Vagina (tissue), 2 donors: ENCODE results near the gene DTYMK. TPM values are rescaled to one million over a fixed set of nuclear protein-coding genes. Genes with fewer than 3 reads are reported as not detected.

Experiments
- DNase-seq, 2 donors: peaks; one replicate each; pipeline ENCODE4 v3.0.0-alpha.2; 2017; ENCODE audit errors: extremely low spot score in 2 of 2
- H3K27ac ChIP-seq: fragments of 200-600 bp; sonication (generic); one replicate; pipeline ENCODE4 v1.5.1; 2019
- H3K27me3 ChIP-seq: fragments of 200-600 bp; sonication (generic); one replicate; pipeline ENCODE4 v1.5.1; 2019
- H3K36me3 ChIP-seq, 2 donors: fragments of 200-600 bp; sonication (generic); one replicate each; pipeline ENCODE4 v1.5.1; 2017 to 2019
- H3K4me1 ChIP-seq: fragments of 200-600 bp; sonication (generic); one replicate; pipeline ENCODE4 v1.5.1; 2019
- H3K4me3 ChIP-seq, 2 donors: fragments of 200-600 bp; sonication (generic); 1 replicate in 1 of 2; 2 replicates in 1 of 2; pipeline ENCODE4 v1.5.1; 2016 to 2019
- H3K9me3 ChIP-seq: fragments of 200-600 bp; sonication (generic); one replicate; pipeline ENCODE4 v1.5.1; 2019
- POLR2A ChIP-seq, 2 donors: fragments of 450-650 bp; IDR thresholded peaks; one replicate each; pipeline ENCODE4 v1.6.1; 2017; ENCODE audit warnings: antibody characterized with exemption in 2 of 2, mild to moderate bottlenecking in 2 of 2, moderate library complexity in 2 of 2
- POLR2AphosphoS5 ChIP-seq, 2 donors: sonication (generic); formaldehyde crosslinking; IDR thresholded peaks; one replicate each; pipeline ENCODE4 v1.9.0; 2017; ENCODE audit warnings: antibody characterized with exemption in 2 of 2, mild to moderate bottlenecking in 2 of 2, low read depth in 1 of 2; ENCODE audit not compliant: insufficient read depth in 1 of 2
- intact Hi-C: fragments of 100-400 bp; cut with DNase I; formaldehyde crosslinking; loops from one replicate; pipeline ENCODE4 v1.15.1; 2023
- total RNA-seq: library from RNA; depleted of rRNA; stranded (reverse); fragments of >200 nt; gene quantifications from one replicate; pipeline ENCODE4 v1.2.3, GENCODE V29; 2016
- TF ChIP-seq, protein P1 (sequence below), 3 experiments: fragments of 450-650 bp in 2 of 3; fragments of 200-600 bp in 1 of 3; sonication (generic) in 1 of 3; IDR thresholded peaks; one replicate each; pipeline ENCODE4 v1.5.1; 2017 to 2019; ENCODE audit warnings: antibody characterized with exemption in 3 of 3, mild to moderate bottlenecking in 2 of 3, moderate library complexity in 2 of 3

The DTYMK gene
- total RNA-seq, 1 donor from 2014 or later, result 14.7 TPM

DNA sequence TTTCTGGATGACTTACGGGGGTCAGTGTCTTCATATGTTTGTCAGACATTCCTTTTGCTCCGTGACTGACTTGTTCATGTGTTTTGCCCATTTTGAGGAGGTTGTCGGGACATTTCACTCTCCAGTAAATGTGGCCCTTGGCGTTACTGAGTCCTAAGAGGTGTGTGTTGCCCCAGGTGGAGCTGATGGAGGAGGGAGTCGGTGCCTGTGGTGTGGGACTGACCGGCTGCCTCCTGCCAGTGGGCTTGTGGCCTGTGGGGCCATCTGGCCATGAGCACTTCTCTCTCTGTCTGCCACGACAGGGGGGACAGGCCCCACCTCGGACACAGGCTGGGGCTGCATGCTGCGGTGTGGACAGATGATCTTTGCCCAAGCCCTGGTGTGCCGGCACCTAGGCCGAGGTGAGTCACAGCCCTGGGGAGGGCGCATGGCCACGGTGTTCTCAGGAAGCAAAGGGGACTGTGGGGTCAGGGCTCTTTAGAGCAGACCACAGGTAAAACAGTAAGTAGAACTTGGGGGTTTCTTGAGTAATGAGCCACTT, 33.3 kb downstream of the DTYMK start:
- Histone ChIP-seq H3K36me3 (peaks cover 0 to 58% of the 10 kb centered on the region in 2 donors), H3K27me3 (no peaks in the 10 kb centered on the region), H3K4me1 (no peaks in the 10 kb centered on the region), H3K9me3 (no peaks in the 10 kb centered on the region), H3K4me3 (no peak overlapping the region), H3K27ac (no peak overlapping the region)
- intact Hi-C loops, result no loop called here
- no peak for DNase-seq
- TF ChIP-seq POLR2A (IDR thresholded peaks at IDR 0.05) (no peak), POLR2AphosphoS5 (IDR thresholded peaks at IDR 0.05; ENCODE audit: insufficient read depth in 1 of 2, low read depth in 1 of 2) (no peak)
- TF ChIP-seq, protein P1, sequence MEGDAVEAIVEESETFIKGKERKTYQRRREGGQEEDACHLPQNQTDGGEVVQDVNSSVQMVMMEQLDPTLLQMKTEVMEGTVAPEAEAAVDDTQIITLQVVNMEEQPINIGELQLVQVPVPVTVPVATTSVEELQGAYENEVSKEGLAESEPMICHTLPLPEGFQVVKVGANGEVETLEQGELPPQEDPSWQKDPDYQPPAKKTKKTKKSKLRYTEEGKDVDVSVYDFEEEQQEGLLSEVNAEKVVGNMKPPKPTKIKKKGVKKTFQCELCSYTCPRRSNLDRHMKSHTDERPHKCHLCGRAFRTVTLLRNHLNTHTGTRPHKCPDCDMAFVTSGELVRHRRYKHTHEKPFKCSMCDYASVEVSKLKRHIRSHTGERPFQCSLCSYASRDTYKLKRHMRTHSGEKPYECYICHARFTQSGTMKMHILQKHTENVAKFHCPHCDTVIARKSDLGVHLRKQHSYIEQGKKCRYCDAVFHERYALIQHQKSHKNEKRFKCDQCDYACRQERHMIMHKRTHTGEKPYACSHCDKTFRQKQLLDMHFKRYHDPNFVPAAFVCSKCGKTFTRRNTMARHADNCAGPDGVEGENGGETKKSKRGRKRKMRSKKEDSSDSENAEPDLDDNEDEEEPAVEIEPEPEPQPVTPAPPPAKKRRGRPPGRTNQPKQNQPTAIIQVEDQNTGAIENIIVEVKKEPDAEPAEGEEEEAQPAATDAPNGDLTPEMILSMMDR (IDR thresholded peaks at IDR 0.05), result no peak

DNA sequence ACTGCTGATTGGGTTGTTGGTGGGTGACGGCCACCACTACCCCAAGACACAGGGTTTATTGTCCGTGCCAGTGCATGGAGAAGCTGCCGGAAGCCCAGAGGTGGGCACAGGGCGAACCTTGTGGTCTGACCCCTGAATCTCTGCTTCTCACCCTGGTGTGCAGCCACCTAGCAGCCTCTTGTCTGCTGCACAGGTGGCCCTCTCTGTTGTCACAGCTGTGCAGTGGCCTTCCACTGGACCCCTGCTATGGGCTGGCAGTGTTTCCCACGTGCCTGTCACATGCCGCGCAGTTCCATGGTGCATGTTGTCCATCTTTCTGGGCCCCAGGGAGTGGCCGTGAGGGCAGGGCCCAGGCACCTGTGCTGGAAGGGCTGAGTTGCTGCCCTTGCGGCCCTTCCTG, 33.9 kb downstream of the DTYMK start:
- Histone ChIP-seq H3K27me3 (no peaks in the 10 kb centered on the region), H3K9me3 (no peaks in the 10 kb centered on the region), H3K4me3 (no peak overlapping the region), H3K4me1 (no peaks in the 10 kb centered on the region), H3K27ac (no peak overlapping the region), H3K36me3 (peaks cover 0 to 57% of the 10 kb centered on the region in 2 donors)
- intact Hi-C loops, result no loop called here
- TF ChIP-seq POLR2A (IDR thresholded peaks at IDR 0.05) (no peak), POLR2AphosphoS5 (IDR thresholded peaks at IDR 0.05; ENCODE audit: insufficient read depth in 1 of 2, low read depth in 1 of 2) (no peak)
- TF ChIP-seq, protein P1 (IDR thresholded peaks at IDR 0.05), result no peak
- no peak for DNase-seq

DNA sequence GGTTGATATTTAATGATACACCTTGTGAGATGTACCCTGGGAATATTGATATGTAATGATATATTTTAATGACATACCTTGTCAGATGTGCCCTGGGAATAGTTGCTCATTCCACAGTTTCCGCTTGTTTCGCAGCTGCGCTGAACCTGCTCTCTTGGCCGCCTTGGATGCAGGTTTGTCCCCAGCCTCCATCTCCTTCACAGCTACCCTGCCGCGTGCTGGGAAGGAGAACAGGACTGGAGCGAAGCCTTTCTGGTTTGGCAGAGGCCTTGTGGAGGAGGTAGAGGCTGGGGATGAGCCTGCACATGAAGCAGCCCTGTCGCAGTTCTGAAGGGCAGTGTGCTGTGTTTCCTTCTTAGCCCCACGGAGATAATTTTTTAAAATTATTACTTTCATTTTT, 34.5 kb downstream of the DTYMK start:
- Histone ChIP-seq H3K4me1 (no peaks in the 10 kb centered on the region), H3K36me3 (peaks cover 0 to 57% of the 10 kb centered on the region in 2 donors), H3K9me3 (no peaks in the 10 kb centered on the region), H3K4me3 (no peak overlapping the region), H3K27ac (no peak overlapping the region), H3K27me3 (no peaks in the 10 kb centered on the region)
- no peak for TF ChIP-seq POLR2A (IDR thresholded peaks at IDR 0.05)
- TF ChIP-seq POLR2AphosphoS5 (IDR thresholded peaks at IDR 0.05; ENCODE audit: insufficient read depth in 1 of 2, low read depth in 1 of 2), result no peak
- TF ChIP-seq, protein P1 (IDR thresholded peaks at IDR 0.05), result no peak
- intact Hi-C loops, result no loop called here
- DNase-seq, result no peak

DNA sequence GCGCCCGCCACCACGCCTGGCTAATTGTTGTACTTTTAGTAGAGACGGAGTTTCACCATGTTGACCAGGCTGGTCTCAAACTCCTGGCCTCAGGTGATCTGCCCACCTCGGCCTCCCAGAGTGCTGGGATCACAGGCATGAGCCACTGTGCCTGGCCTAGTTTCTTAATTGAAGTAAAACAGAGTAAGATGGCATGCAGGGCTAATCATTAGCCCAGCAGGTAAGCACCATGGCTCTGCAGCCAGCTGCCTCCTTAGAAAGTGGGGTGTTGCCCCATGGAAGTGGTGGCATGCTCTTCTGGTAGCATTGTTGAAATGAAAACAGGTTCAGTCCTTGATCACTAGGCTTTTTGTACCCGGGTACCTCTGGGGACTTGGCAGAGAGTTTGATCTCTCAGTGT, 36.7 kb downstream of the DTYMK start:
- intact Hi-C loops, result no loop called here
- Histone ChIP-seq H3K27me3 (no peaks in the 10 kb centered on the region), H3K36me3 (peaks cover 0 to 41% of the 10 kb centered on the region in 2 donors), H3K9me3 (no peaks in the 10 kb centered on the region), H3K27ac (no peak overlapping the region), H3K4me3 (no peak overlapping the region), H3K4me1 (no peaks in the 10 kb centered on the region)
- DNase-seq, result no peak
- TF ChIP-seq POLR2A (IDR thresholded peaks at IDR 0.05), result no peak
- TF ChIP-seq, protein P1 (IDR thresholded peaks at IDR 0.05), result no peak
- no peak for TF ChIP-seq POLR2AphosphoS5 (IDR thresholded peaks at IDR 0.05; ENCODE audit: insufficient read depth in 1 of 2, low read depth in 1 of 2)

DNA sequence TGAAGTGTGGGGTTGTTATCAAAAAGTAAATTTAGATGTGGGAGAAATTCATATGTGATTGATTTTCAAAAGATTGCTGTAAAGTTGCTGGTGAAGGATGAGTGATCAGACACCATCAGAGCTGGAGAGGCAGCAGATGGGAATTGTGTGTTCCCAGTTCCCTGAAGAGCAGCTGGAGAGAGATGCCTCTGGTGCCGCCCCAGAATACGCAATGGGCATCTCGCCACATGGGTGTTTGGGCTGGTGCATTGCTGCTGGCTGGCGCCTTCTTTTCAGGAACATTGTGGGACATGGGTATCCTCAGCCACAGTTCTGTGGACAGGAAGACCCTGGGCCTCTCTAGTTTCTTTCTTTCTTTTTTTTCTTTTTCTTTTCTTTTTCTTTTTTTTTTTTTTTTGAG, 37.2 kb downstream of the DTYMK start:
- Histone ChIP-seq H3K9me3 (no peaks in the 10 kb centered on the region), H3K36me3 (peaks cover 0 to 36% of the 10 kb centered on the region in 2 donors), H3K4me3 (no peak overlapping the region), H3K27me3 (no peaks in the 10 kb centered on the region), H3K4me1 (no peaks in the 10 kb centered on the region), H3K27ac (no peak overlapping the region)
- TF ChIP-seq, protein P1 (IDR thresholded peaks at IDR 0.05), result no peak
- TF ChIP-seq POLR2AphosphoS5 (IDR thresholded peaks at IDR 0.05; ENCODE audit: insufficient read depth in 1 of 2, low read depth in 1 of 2), result no peak
- no peak for TF ChIP-seq POLR2A (IDR thresholded peaks at IDR 0.05)
- DNase-seq, result no peak
- intact Hi-C loops, result no loop called here
